CD4-positive, alpha-beta T cell (primary cell): ENCODE results near the gene AKT1. TPM values are rescaled to one million over a fixed set of nuclear protein-coding genes. Genes with fewer than 3 reads are reported as not detected.

Experiments used
- ATAC-seq: fragments of 200-7000 bp; cut with Tn5 transposase; one replicate; pipeline ENCODE4 v1.10.0; 2022; ENCODE audit warnings: mild to moderate bottlenecking; ENCODE audit not compliant: poor library complexity
- CTCF ChIA-PET: fragments of 350-600 bp; sonication (Branson Sonifier 250); formaldehyde crosslinking; loops from one replicate; lab custom pipeline; 2021; ENCODE audit warnings: antibody characterized with exemption, inconsistent platforms; lab: Charles Lee
- POLR2A ChIA-PET: fragments of 350-600 bp; sonication (Branson Sonifier 250); formaldehyde crosslinking; loops from one replicate; lab custom pipeline; 2021; ENCODE audit warnings: antibody characterized with exemption, inconsistent platforms; lab: Charles Lee
- DNase-seq, 14 experiments: peaks; one replicate each; pipeline ENCODE4 v3.0.0-alpha.2; 2013 to 2020; ENCODE audit warnings: mixed read lengths in 2 of 14
- H3K27ac ChIP-seq, 2 donors: one replicate each; pipeline versions ENCODE4 v1.5.1 to v1.7.0; 2013; ENCODE audit warnings: low read length in 2 of 2, low read depth in 1 of 2, mild to moderate bottlenecking in 1 of 2
- H3K27me3 ChIP-seq, 2 experiments: 1 replicate in 1 of 2; 2 replicates in 1 of 2; pipeline versions ENCODE4 v1.6.1 to v1.7.0; 2013; ENCODE audit warnings: low read length in 2 of 2, control low read depth in 1 of 2, mild to moderate bottlenecking in 1 of 2, moderate library complexity in 1 of 2; ENCODE audit not compliant: insufficient read depth in 2 of 2, control insufficient read depth in 1 of 2
- H3K36me3 ChIP-seq: one replicate; pipeline ENCODE4 v1.6.1; 2013; ENCODE audit warnings: low read length, control low read depth; ENCODE audit not compliant: insufficient read depth
- H3K4me1 ChIP-seq: one replicate; pipeline ENCODE4 v1.6.1; 2013; ENCODE audit warnings: low read length, control low read depth; ENCODE audit not compliant: insufficient read depth
- H3K4me3 ChIP-seq: one replicate; pipeline ENCODE4 v1.5.1; 2013; ENCODE audit warnings: mild to moderate bottlenecking, low read length, moderate library complexity
- H3K9me3 ChIP-seq, 2 experiments: 1 replicate in 1 of 2; 2 replicates in 1 of 2; pipeline versions ENCODE4 v1.6.1 to v1.7.0; 2013; ENCODE audit warnings: low read length in 2 of 2, mild to moderate bottlenecking in 2 of 2, control low read depth in 1 of 2, moderate library complexity in 1 of 2; ENCODE audit not compliant: control insufficient read depth in 1 of 2, insufficient read depth in 1 of 2
- H3K27ac Mint-ChIP-seq: one replicate; pipeline ENCODE4 v1.8.0; 2020; ENCODE audit warnings: mixed read lengths
- H3K27me3 Mint-ChIP-seq: one replicate; pipeline ENCODE4 v1.8.0; 2021; ENCODE audit warnings: mixed read lengths
- H3K36me3 Mint-ChIP-seq: one replicate; pipeline ENCODE4 v1.8.0; 2021; ENCODE audit warnings: low read depth, mixed read lengths
- H3K4me1 Mint-ChIP-seq: one replicate; pipeline ENCODE4 v1.8.0; 2021; ENCODE audit warnings: low read depth, mixed read lengths
- H3K4me3 Mint-ChIP-seq: one replicate; pipeline ENCODE4 v1.8.0; 2020; ENCODE audit warnings: mild to moderate bottlenecking, mixed read lengths
- H3K9me3 Mint-ChIP-seq: one replicate; pipeline ENCODE4 v1.8.0; 2020; ENCODE audit warnings: mixed read lengths
- CTCF ChIP-seq: fragments of 200-600 bp; IDR thresholded peaks from one replicate; pipeline ENCODE4 v1.8.0; 2022; ENCODE audit warnings: antibody characterized with exemption, mild to moderate bottlenecking
- intact Hi-C, 2 experiments: fragments of 100-400 bp; cut with DNase I in 1 of 2; cut with micrococcal nuclease in 1 of 2; formaldehyde crosslinking; loops; one replicate each; pipeline versions ENCODE4 v1.15.1 to v1.9.0; 2023 to 2025; cut with DNase I, micrococcal nuclease
- total RNA-seq, 174 experiments: library from RNA in 2 of 174; stranded (reverse) in 2 of 174; gene quantifications; one replicate each; pipeline ENCODE4 v1.2.3 and lab custom pipeline; 2021 to 2026

The AKT1 gene
- total RNA-seq, 2 experiments from 2014 or later: 58.8 to 66.5 TPM

- H3K27me3 Mint-ChIP-seq: no peaks in the 10 kb centered on the region
- Histone ChIP-seq H3K36me3 (no peaks in the 10 kb centered on the region), H3K27ac (no peak overlapping the region), H3K4me3 (no peak overlapping the region), H3K27me3 (no peaks in the 10 kb centered on the region), H3K4me1 (peaks cover 6% of the 10 kb centered on the region), H3K9me3 (no peaks in the 10 kb centered on the region)
- ChIA-PET CTCF (no interaction called here), POLR2A (no interaction called here)
- H3K36me3 Mint-ChIP-seq: no peaks in the 10 kb centered on the region
- no peaks in the 10 kb centered on the region for H3K4me1 Mint-ChIP-seq
- H3K4me3 Mint-ChIP-seq: no peak overlapping the region
- no peak for TF ChIP-seq CTCF
- intact Hi-C loops: no loop called here
- no peaks in the 10 kb centered on the region for H3K9me3 Mint-ChIP-seq
- no peak for ATAC-seq
- no peak for DNase-seq
- H3K27ac Mint-ChIP-seq: no peak overlapping the region
These were observed 54.3 kb downstream of the AKT1 start for GRCh38 chr14:104741108-104741802.

GRCh38 chr14:104739546-104740516, 55.7 kb downstream of the AKT1 start:
- no peak for ATAC-seq
- Histone ChIP-seq H3K4me3 (no peak overlapping the region), H3K36me3 (no peaks in the 10 kb centered on the region), H3K27ac (no peak overlapping the region), H3K27me3 (no peaks in the 10 kb centered on the region), H3K4me1 (no peaks in the 10 kb centered on the region), H3K9me3 (no peaks in the 10 kb centered on the region)
- Mint-ChIP-seq H3K27me3 (no peaks in the 10 kb centered on the region), H3K4me3 (no peak overlapping the region), H3K36me3 (no peaks in the 10 kb centered on the region), H3K27ac (no peak overlapping the region), H3K4me1 (no peaks in the 10 kb centered on the region), H3K9me3 (no peaks in the 10 kb centered on the region)
- TF ChIP-seq CTCF: no peak
- DNase-seq: no peak
- ChIA-PET POLR2A (no interaction called here), CTCF (no interaction called here)
- intact Hi-C loops: no loop called here

GRCh38 chr14:104739026-104739425, 56.5 kb downstream of the AKT1 start:
- Histone ChIP-seq H3K4me1 (no peaks in the 10 kb centered on the region), H3K27ac (no peak overlapping the region), H3K36me3 (no peaks in the 10 kb centered on the region), H3K4me3 (no peak overlapping the region), H3K27me3 (no peaks in the 10 kb centered on the region), H3K9me3 (no peaks in the 10 kb centered on the region)
- H3K36me3 Mint-ChIP-seq: no peaks in the 10 kb centered on the region
- DNase-seq (no peak), ATAC-seq (no peak)
- H3K27me3 Mint-ChIP-seq: no peaks in the 10 kb centered on the region
- POLR2A ChIA-PET: no interaction called here
- intact Hi-C loops: no loop called here
- no peak overlapping the region for H3K4me3 Mint-ChIP-seq
- CTCF ChIA-PET: no interaction called here
- H3K27ac Mint-ChIP-seq: no peak overlapping the region
- H3K9me3 Mint-ChIP-seq: no peaks in the 10 kb centered on the region
- H3K4me1 Mint-ChIP-seq: no peaks in the 10 kb centered on the region
- TF ChIP-seq CTCF: no peak
